DOHH2 (cell line): ENCODE results near the gene ZNF385B.

Experiments used
- EZH2phosphoT487 ChIP-seq: fragments of 200-600 bp; sonication (generic); IDR thresholded peaks from 2 replicates; pipeline ENCODE4 v1.6.1; 2017; ENCODE audit warnings: borderline replicate concordance, mild to moderate bottlenecking, antibody characterized with exemption, low read length, moderate library complexity, mixed read lengths
- TF ChIP-seq, protein P1 (sequence below): fragments of 200-600 bp; sonication (generic); IDR thresholded peaks from one replicate; pipeline ENCODE4 v1.5.1; 2014; ENCODE audit warnings: antibody characterized with exemption, mild to moderate bottlenecking, low read depth, low read length; ENCODE audit not compliant: poor library complexity, severe bottlenecking

GRCh38 chr2:179657068-179657595 lies 204.3 kb downstream of the ZNF385B start:
- TF ChIP-seq, protein P1, sequence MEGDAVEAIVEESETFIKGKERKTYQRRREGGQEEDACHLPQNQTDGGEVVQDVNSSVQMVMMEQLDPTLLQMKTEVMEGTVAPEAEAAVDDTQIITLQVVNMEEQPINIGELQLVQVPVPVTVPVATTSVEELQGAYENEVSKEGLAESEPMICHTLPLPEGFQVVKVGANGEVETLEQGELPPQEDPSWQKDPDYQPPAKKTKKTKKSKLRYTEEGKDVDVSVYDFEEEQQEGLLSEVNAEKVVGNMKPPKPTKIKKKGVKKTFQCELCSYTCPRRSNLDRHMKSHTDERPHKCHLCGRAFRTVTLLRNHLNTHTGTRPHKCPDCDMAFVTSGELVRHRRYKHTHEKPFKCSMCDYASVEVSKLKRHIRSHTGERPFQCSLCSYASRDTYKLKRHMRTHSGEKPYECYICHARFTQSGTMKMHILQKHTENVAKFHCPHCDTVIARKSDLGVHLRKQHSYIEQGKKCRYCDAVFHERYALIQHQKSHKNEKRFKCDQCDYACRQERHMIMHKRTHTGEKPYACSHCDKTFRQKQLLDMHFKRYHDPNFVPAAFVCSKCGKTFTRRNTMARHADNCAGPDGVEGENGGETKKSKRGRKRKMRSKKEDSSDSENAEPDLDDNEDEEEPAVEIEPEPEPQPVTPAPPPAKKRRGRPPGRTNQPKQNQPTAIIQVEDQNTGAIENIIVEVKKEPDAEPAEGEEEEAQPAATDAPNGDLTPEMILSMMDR = no peak
- TF ChIP-seq EZH2phosphoT487 = no peak
